GM21737 (cell line): ENCODE data around the gene CORIN.
A peak's percentile ranks its signal among the peaks of the same experiment; 100 is the strongest.

ENCODE experiments used
- ATAC-seq: cut with Tn5 transposase; IDR thresholded peaks from one replicate; pipeline ENCODE4 v1.9.1; 2021; ENCODE audit warnings: mild to moderate bottlenecking, moderate library complexity; ENCODE audit not compliant: unreplicated experiment

The CORIN gene, protein sequence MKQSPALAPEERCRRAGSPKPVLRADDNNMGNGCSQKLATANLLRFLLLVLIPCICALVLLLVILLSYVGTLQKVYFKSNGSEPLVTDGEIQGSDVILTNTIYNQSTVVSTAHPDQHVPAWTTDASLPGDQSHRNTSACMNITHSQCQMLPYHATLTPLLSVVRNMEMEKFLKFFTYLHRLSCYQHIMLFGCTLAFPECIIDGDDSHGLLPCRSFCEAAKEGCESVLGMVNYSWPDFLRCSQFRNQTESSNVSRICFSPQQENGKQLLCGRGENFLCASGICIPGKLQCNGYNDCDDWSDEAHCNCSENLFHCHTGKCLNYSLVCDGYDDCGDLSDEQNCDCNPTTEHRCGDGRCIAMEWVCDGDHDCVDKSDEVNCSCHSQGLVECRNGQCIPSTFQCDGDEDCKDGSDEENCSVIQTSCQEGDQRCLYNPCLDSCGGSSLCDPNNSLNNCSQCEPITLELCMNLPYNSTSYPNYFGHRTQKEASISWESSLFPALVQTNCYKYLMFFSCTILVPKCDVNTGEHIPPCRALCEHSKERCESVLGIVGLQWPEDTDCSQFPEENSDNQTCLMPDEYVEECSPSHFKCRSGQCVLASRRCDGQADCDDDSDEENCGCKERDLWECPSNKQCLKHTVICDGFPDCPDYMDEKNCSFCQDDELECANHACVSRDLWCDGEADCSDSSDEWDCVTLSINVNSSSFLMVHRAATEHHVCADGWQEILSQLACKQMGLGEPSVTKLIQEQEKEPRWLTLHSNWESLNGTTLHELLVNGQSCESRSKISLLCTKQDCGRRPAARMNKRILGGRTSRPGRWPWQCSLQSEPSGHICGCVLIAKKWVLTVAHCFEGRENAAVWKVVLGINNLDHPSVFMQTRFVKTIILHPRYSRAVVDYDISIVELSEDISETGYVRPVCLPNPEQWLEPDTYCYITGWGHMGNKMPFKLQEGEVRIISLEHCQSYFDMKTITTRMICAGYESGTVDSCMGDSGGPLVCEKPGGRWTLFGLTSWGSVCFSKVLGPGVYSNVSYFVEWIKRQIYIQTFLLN

GRCh38 chr4:47837908-47838294 lies at the start of gene CORIN:
Gene CORIN, minus strand, starts transcription at chr4:47838067. Its CDS starts 118 bp downstream, at chr4:47837949.
- ATAC-seq = no peak

DNA sequence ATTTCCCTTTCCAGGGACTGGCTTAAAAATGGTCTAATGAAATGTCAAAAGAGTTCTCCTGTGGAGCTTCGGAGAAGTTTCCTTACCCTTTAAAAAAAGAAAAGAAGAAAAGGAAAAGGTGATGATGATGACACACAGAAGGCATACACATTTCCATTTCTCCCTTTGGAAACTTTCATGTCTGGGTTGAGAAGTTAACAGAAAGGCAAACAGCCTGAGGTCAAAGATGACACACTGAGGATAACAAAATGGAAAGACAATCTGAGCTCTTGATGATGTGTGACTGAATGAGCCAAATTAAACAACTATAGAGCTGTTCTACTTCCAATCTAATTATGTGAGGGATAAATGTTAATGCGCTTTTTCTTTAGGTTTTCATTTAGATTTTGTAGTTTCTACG lies 44.4 kb upstream of the CORIN start:
- ATAC-seq = no peak

GRCh38 chr4:47879458-47879857 lies 41.6 kb upstream of the CORIN start:
- no peak for ATAC-seq

DNA sequence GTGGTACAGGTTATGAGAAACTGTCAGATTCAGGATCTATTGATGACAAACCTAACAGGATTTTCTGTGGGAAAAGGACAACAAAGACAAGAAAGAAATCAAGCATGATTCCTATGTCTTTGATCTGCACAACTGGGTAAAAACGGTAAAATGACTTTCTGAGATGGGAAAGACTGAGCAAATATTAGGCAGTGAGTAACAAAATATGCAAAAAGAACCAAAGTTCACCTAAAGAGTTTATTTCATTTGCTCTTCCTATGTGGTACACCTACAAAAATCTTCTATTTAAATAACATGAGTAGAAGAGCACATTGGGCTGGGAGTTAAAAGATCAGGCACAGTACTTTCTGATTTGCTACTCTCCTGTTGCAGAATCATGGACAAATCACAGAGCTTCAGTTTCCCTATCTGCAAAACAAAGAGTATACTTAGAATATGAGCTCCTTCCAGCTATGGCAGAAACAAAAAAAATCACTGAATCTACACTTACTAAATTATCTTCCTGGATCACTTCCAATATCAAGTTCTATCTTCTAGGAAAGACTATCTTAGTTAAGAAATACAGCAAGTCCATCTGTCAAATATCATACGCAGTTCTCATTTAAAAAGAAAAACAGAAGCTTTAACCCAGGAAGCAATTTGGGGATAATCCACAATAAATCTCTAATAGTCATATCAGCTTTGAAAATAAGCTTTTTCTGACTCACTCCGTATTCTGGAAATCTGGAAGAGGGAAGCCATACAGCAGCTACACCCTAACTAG lies 39.1 kb upstream of the CORIN start:
- ATAC-seq = no peak

- no peak for ATAC-seq
These were observed 38.4 kb upstream of the CORIN start for GRCh38 chr4:47876310-47876709.

GRCh38 chr4:47873877-47874541 lies 36.1 kb upstream of the CORIN start:
- no peak for ATAC-seq

DNA sequence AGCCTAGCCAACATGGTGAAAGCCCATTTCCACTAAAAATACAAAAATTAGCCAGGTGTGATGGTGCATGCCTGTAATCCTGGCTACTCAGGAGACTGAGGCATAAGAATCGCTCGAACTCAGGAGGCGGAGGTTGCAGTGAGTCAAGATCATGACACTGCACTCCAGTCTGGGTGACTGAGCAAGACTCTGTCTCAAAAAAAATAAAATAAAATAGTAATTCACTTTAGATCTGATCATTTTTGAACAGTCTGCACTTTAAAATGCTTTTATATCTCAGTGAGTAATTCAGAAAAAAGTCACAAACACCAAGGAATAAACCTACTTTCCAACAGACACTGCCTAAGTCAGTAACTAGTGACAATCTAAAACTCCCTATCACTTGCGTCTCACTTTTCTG lies 25.6 kb upstream of the CORIN start:
- no peak for ATAC-seq

- ATAC-seq = no peak
These were observed 24.4 kb upstream of the CORIN start for GRCh38 chr4:47862297-47862696.

GRCh38 chr4:47860305-47860704 lies 22.4 kb upstream of the CORIN start:
- no peak for ATAC-seq

DNA sequence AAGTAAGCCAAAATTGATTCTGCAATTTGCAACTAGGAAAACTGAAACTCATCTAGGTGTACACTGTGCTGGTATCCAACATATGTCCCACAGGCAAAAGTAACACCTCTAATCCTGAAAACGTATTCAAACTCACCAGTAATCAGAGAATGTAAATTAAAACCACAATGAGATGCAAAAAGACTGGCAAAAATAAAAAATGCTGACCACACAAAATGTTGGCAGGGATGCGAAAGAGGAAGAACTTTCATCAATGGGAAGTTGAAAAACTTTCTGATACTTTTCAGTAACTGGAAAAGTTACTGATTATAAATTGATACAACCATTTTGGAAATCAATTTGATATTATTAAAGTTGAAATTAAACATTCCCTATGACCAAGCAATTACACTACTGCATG lies 20.1 kb upstream of the CORIN start:
- no peak for ATAC-seq

DNA sequence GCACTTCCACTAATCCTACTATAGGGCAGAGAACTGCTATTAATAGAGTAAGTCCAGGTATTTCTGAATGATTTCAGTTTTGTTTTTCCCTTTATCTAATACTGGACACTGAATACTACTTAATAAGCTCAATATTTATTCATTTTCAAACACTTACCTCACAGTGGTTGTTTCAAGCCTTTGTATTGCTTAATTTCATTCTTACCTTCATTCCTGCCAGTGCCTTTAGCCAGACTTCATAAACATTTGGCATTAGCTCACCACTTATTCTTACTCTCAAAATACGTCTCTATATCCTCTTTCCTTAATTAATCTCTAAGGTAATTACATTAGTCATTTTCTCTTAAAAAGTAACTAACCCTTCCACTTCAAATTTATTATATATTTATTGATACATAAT lies 18.8 kb upstream of the CORIN start:
- no peak for ATAC-seq

DNA sequence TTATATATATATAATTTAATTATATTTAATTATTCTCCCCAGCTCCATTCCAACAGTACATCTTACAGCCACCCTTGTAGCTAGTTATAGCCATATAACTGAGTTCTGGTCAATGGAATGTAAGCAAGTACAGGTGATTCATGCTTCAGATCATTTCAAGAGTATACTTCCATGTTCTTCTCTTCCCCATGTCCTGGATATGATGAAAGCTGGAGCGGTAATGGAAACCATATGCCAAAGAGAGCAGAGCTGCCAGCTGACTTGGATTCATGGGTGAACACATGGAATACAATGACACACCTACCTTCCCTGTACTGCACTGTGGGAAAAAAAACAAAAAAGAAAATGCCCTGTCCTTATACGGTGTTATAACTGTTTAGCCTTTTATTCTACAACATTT lies 17.5 kb upstream of the CORIN start:
- ATAC-seq = no peak

DNA sequence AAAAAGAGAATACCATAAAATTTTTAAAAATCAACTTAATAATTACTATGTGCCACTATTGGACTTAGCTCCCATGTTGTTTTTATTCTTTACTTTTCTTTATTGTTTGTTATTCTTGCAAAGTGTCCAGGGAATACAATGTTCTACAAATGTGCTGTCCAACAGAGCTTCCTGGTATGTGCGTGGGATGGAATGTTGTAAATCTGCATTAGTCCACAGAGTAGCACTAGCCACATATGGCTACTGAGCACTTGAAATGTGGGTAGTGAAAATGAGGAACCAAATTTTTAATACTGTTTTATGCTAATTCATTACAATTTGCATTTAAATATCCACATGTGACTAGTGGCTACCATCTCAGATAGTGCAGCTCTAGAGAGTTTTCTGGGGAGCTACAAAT lies 14.3 kb upstream of the CORIN start:
- no peak for ATAC-seq

GRCh38 chr4:47849466-47849865 lies 11.6 kb upstream of the CORIN start:
- ATAC-seq = no peak

DNA sequence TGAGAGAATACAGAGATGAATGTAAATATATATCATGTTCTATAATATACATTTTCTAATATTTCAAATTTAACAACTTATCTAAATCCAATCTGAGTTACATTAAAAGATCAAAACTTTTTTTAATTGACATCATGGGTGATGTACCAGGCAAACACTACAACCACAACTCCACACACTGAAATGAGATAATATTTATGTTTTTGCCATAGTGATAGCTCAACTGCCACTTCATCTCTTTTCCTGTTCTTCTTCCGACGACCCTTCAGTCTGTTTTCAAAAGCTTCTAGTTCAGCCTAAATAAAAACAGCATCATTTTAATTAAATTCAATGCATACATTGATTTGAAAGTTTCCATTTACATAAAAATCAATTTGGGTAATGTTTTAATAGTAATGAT lies 10.2 kb upstream of the CORIN start:
- no peak for ATAC-seq

GRCh38 chr4:47842985-47843384 lies 5.1 kb upstream of the CORIN start:
- no peak for ATAC-seq

GRCh38 chr4:47840291-47840690 lies 2.4 kb upstream of the CORIN start:
- ATAC-seq = no peak

DNA sequence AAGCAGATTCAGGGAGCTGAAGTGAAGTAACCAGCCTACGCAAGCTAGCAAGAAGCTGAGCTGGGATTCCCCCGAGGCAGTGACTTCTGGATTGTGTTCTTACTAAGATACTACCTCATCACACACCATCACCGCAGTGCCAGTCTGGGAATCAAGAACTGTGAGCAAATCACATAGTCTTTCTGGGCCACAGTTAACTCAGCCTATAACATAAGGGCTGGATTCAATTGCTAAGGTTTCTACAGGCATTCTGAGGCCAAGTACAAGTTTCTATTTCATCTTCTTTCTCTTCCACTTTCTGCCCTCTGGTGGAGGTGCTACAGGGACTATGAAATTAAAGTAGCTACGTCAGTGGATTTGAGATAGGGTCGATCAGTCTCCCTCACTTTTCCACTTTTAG lies 1.4 kb upstream of the CORIN start:
- ATAC-seq = peak; percentile 54

GRCh38 chr4:47838445-47838844 lies 578 bp upstream of the CORIN start:
- no peak for ATAC-seq

GRCh38 chr4:47837094-47837907 lies 566 bp downstream of the CORIN start:
- ATAC-seq = peak; percentile 67
